HEK293 (cell line): ENCODE data around the gene KANSL3.

Experiments used
- ZSCAN5A ChIP-seq: fragments of 450-650 bp; formaldehyde crosslinking; IDR thresholded peaks from 2 replicates; pipeline ENCODE4 v1.5.1; 2016; ENCODE audit warnings: missing biosample characterization, missing genetic modification characterization

The KANSL3 gene

GRCh38 chr2:96546321-96546720 lies 91.8 kb downstream of the KANSL3 start (continued):
- no peak for TF ChIP-seq ZSCAN5A (tag by site-specific recombination)
